IPS-NIHi11 (cell line): Measurements from ENCODE around the gene APOF.
"Not testable (repeated sequence)": the region's sequence is repeated elsewhere in the genome, so short reads cannot be mapped to it uniquely, and the experiment has no call there.

ENCODE experiments used
- DNase-seq: peaks from one replicate; pipeline ENCODE4 v3.0.0; 2012; ENCODE audit warnings: mixed read lengths, low spot score

Gene APOF

DNA sequence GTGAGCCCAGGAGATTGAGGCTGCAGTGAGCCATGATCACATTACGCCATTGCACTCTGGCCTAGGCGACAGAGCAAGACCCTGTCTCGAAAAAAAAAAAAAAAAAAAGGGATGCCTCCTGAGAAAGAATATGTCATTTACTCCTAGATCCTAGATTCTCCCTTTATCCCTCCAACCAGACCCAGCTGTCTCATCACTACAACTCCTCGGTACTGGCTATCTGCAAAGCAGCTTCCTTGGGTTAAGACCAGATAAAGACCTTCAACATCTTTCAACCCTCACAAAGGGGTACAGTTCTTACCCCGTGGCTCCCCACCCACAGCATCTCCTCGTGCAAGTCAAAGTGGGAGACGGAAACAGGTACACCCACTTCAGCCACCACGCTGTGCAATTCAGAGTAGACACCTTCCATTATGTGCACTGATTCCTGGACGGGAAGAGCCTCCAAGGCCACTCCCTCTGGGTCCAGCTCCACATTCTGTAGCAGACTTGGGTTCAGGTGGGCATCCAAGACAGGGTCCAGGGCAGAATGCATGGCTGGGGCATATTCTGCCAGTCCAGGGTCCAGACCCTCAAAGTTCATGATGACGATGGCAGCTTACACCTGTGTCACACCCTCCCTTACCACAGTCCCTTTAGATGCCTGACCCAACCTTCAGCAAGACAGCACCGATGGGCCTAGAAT, 30.0 kb downstream of the APOF start:
- DNase-seq, result no peak

DNA sequence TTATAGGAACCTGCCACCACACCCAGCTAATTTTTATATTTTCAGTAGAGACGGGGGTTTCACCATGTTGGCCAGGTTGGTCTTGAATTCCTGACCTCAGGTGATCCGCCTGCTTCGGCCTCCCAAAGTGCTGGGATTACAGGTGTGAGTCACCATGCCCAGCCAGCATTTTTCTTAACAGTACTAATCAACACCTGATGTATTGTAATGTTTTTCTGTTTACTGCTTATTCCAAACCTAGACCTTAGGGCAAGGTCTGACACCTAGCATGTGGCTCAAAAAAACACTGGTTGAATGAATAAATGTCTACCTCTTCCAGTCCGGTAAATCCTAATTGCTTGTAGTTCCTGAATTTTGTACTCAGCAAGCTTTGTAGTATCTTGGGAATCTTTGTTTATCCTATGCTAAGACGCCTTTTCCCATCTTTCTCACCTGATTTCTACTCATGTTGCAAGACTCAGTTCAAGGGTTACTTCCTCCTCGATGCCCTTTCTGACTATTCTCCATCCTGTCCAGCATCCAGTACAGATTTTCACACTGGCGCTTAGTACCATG, 31.6 kb downstream of the APOF start:
- DNase-seq, result no peak

DNA sequence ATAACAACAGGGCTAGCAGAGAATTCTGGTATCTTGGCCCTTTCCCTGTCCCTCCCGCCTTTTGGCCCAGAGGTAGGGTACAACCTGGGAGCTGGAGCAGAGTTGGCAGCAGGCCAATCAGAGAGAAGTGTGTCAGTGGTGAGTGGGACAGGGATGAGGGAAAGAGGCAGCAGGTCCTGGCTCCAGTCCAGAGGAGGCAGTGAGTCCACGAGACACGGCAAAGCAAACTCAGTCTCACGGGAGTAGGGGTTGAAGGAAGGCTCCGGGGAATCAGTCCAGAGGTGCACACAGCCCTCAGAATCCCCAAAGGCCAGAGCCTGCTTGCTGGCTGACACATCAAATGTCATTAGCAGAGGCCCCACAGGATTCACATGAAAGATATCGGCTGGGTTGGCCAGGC, 36.1 kb downstream of the APOF start:
- DNase-seq, result no peak

DNA sequence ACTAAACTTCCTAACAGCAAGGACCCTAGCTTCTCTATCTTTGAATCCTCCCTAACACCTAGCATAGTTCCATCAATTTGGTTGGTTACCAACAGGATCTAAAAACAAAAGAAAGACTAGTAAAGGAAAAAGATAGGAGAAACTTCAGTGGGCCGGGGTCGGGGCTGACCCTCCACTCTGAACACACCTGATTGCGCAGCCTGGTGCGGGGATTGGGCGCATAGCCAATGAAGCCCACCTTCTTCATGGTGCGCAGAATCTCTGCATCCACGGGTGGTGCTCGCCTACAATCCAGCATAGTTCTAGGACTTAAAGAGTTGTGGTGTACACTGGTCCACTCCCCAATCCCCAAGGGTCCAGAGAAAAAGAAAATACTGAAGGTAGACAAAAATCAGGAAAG, 36.5 kb downstream of the APOF start:
- DNase-seq, result no peak

DNA sequence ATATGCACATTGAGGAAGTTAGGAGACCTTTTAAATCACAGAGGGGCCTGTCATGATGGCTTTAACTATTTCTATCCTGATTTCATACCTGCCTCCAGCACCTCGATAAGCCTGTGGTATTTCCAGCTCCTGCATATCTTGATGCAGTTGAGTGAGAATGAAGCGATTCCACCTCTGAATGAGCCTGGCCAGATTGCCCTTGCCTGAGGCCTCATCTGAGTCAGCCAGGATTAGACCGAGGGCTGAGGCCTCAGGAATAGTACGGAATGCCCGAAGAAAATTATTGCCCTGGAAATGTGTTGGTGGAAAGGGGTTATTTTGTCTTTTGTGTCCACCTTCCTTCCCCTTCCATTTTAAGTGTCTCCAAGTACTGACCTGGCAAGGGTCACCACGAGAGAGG, 38.5 kb downstream of the APOF start:
- no peak for DNase-seq

DNA sequence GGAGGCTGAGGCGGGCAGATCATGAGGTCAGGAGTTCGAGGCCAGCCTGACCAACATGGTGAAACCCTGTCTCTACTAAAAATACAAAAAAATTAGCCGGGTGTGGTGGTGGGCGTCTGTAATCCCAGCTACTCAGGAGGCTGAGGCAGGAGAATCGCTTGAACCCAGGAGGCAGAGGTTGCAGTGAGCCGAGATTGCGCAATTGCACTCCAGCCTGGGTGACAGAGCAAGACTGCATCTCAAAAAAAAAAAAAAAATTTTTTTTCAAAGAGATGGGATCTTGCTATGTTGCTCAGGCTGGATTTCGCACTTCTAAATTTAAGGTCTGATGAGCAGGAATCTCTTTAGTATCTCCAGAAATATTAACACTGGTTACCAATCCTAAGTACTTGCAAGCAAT, 41.0 kb downstream of the APOF start:
- DNase-seq, result not testable (repeated sequence)

DNA sequence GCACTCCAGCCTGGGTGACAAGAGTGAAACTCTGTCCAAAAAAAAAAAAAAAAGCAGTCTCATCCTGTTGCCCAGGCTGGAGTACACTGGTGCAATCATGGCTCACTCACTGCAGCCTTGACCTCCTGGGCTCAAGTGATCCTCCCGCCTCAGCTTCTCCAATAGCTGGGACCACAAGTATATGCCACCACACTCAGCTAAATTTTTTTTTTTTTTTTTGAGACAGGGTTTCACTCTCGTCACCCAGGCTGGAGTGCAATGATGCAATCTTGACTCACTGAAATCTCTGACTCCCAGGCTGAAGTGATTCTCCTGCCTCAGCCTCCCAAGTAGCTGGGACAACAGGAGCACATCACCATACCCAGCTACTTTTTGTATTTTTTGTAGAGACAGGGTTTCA, 41.6 kb downstream of the APOF start:
- no peak for DNase-seq

DNA sequence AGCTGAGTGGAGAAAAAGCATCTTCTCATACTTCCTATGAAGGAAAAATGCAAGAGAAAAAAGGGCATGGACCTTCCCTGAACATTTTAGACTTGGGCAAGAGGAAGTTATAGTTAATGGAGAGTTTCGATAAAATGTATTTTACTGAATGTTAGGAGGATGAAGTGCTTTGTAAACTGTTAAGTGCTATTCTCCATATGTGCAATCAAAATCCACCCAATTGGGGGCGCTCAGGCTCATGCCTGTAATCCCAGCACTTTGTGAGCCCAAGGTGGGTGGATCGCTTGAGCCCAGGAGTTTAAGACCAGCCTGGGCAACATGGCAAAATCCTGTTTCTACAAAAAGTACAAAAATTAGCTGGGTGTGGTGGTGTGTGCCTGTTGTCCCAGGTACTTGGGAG, 45.0 kb downstream of the APOF start:
- DNase-seq, result no peak

DNA sequence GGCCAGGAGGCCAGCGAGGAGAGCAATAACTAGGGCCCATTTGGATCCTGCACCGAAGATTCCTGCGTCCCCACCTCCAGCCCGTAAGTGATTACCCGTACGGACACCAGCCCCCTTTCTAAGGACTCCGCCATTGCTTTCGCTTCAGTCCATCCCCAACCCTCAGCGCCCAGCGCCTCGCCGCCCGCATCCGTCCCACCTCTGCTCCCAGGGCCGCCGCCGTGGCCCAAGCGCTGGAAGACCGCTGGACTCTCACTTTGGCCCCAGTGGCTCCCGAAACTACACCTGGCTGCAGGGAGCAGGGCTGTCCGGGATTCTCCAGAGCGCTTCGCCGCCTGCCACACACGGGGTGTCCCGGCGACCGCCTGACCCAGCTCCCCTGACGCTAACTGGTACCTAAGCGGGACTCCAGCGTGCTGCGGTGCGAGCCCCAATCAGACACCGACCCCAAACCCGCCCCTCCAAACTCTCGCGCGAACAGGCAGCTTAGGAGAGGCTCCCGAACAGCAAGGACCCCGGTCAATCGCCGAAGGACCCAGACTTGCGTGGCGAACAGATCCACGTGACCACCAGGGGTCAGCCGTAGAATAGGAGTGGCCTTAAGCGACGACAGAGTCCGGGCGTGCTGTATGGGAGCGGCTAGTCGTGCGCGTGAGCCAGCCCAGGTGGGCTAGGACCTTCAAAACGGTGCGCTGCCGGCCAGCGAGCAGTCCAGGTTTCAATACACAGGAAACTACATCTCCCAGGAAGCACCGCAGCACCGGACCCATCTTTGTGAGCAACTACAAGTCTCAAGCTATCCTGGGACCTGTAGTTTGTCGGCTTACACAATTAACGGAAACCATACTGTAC, 46.8 kb downstream of the APOF start, which contains the start of gene CNPY2:
TSS of gene CNPY2 (minus strand) at position 367 of the 852 bp plus-strand sequence. CDS start 771 bp downstream, outside the sequence.
- peak; percentile 95 for DNase-seq

DNA sequence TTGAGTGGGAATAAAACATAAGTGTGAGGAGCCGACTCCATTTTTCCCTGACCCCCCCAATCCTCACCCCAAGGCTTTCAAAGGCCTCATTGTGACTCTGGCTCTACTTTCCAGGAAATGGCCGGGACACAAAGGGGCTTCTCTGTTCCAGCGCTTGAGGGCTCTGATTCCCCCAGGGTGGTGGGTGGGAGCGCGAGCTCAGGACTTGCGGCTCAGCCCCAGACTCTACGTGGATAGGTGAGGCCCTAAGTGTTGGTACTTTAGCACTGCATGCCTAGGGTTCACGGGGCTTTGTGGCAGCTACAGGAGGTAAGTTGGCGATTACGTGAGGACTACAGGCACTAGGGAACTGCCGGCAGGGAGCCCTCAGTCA, 47.4 kb downstream of the APOF start:
- peak; percentile 19 for DNase-seq

DNA sequence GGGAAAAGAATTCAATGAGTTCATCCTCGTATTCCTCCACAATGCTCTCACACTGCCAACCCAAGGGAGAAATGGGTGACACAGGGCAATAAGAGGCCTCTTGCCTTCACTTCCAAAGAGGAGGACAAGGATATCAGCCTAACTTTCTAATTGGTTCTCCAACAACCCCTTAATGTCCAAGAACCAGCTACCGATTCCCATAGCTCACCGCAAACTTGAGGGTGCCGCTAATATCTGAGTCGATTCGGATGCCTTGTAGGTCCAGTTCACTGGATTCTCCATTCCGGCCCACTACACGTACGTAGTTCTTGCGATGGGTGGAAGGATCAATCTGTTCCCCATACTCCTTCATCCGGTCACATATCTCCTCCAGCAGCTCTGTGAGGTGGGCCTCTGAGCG, 51.7 kb downstream of the APOF start:
- DNase-seq, result no peak
